Endothelial cell of umbilical vein (primary cell): ENCODE measurements around the gene TBL1Y. TPM values are rescaled to one million over a fixed set of nuclear protein-coding genes. Genes with fewer than 3 reads are reported as not detected.

Experiments used
- BruUV-seq: library from RNA; stranded (reverse); fragments of 400-500 nt; replicated peaks from 2 replicates; lab custom pipeline; 2021; lab: Mats Ljungman, UMichigan
- CTCF ChIA-PET: fragments of 300-600, 350-600 bp; sonication (Branson Sonifier 250); formaldehyde crosslinking; loops from one replicate; lab custom pipeline; 2021; ENCODE audit warnings: antibody characterized with exemption, inconsistent platforms; lab: Charles Lee
- POLR2A ChIA-PET: fragments of 300-600, 350-600 bp; sonication (Branson Sonifier 250); formaldehyde crosslinking; loops from one replicate; lab custom pipeline; 2021; ENCODE audit warnings: antibody characterized with exemption, inconsistent platforms; lab: Charles Lee
- DNase-seq: peaks from one replicate; pipeline ENCODE4 v3.0.0-alpha.2; 2011; ENCODE audit warnings: low read depth, low spot score
- FAIRE-seq: peaks from 2 replicates; lab custom pipeline; 2011; peaks lifted over from hg19 to GRCh38; lab: Jason Lieb, UNC
- H2AFZ ChIP-seq: 2 replicates; pipeline ENCODE4 v1.6.0; 2012; ENCODE audit warnings: low read depth, low read length, control low read depth, inconsistent platforms
- H3K27ac ChIP-seq: 2 replicates; pipeline ENCODE4 v1.5.1; 2011; ENCODE audit warnings: low read depth, mild to moderate bottlenecking, control low read depth, low read length, moderate library complexity; ENCODE audit not compliant: insufficient read depth
- H3K27me3 ChIP-seq, 2 experiments: 2 replicates each; pipeline versions ENCODE4 v1.6.0 to v1.6.1; 2011; ENCODE audit warnings: low read length in 2 of 2, mixed read lengths in 1 of 2; ENCODE audit not compliant: control insufficient read depth in 2 of 2, insufficient read depth in 2 of 2
- H3K36me3 ChIP-seq, 2 experiments: 2 replicates in 1 of 2; 3 replicates in 1 of 2; pipeline ENCODE4 v1.5.1; 2011; ENCODE audit warnings: low read length in 2 of 2, mild to moderate bottlenecking in 1 of 2, moderate library complexity in 1 of 2; ENCODE audit not compliant: control insufficient read depth in 2 of 2, insufficient read depth in 2 of 2; ENCODE audit errors: extremely low read depth in 1 of 2
- H3K4me1 ChIP-seq: 3 replicates; pipeline ENCODE4 v1.5.1; 2011; ENCODE audit warnings: mild to moderate bottlenecking, low read length; ENCODE audit not compliant: control insufficient read depth, insufficient read depth; ENCODE audit errors: extremely low read depth
- H3K4me2 ChIP-seq: 2 replicates; pipeline ENCODE4 v1.6.1; 2011; ENCODE audit warnings: low read length, control low read depth, mixed read lengths; ENCODE audit not compliant: insufficient read depth
- H3K4me3 ChIP-seq, 3 experiments: fragments of 200-600 bp in 1 of 3; sonication (generic), shearing (Covaris generic) in 1 of 3; replicated peaks in 1 of 3; 2 replicates each; pipeline ENCODE4 v1.5.1; 2011 to 2016; ENCODE audit warnings: control low read depth in 3 of 3, low read length in 3 of 3, mild to moderate bottlenecking in 2 of 3, inconsistent platforms in 1 of 3, low read depth in 1 of 3, moderate library complexity in 1 of 3; ENCODE audit not compliant: insufficient read depth in 1 of 3
- H3K79me2 ChIP-seq: 2 replicates; pipeline ENCODE4 v1.6.0; 2012; ENCODE audit warnings: low read length, inconsistent platforms; ENCODE audit not compliant: control insufficient read depth, insufficient read depth
- H3K9ac ChIP-seq: replicated peaks from 2 replicates; pipeline ENCODE3; 2011; ENCODE audit warnings: low read length, control low read depth; ENCODE audit not compliant: insufficient read depth; ENCODE audit errors: extremely low read depth
- H3K9me1 ChIP-seq: replicated peaks from 3 replicates; pipeline ENCODE4 v1.6.0; 2011; ENCODE audit warnings: mild to moderate bottlenecking, low read length; ENCODE audit not compliant: control insufficient read depth, insufficient read depth; ENCODE audit errors: extremely low read depth
- H3K9me3 ChIP-seq: replicated peaks from 2 replicates; pipeline ENCODE4 v1.5.1; 2012; ENCODE audit warnings: low read length, inconsistent platforms; ENCODE audit not compliant: control insufficient read depth, insufficient read depth
- H4K20me1 ChIP-seq: replicated peaks from 2 replicates; pipeline ENCODE3; 2011; ENCODE audit warnings: mild to moderate bottlenecking, low read length; ENCODE audit not compliant: control insufficient read depth, insufficient read depth; ENCODE audit errors: extremely low read depth
- EZH2 ChIP-seq: IDR thresholded peaks from 2 replicates; pipeline ENCODE4 v1.6.1; 2012; ENCODE audit warnings: borderline replicate concordance, low read depth, mild to moderate bottlenecking, moderate library complexity, low read length, inconsistent platforms; ENCODE audit not compliant: severe bottlenecking
- FOS ChIP-seq: IDR thresholded peaks from 2 replicates; pipeline ENCODE4 v1.6.1; 2011; ENCODE audit warnings: mild to moderate bottlenecking, low read length, moderate library complexity, borderline replicate concordance; ENCODE audit not compliant: insufficient read depth
- GATA2 ChIP-seq: IDR thresholded peaks from 2 replicates; pipeline ENCODE4 v1.7.0; 2011; ENCODE audit warnings: low read depth, mild to moderate bottlenecking, moderate library complexity, mixed read lengths, low read length; ENCODE audit not compliant: insufficient read length, insufficient read depth
- JUN ChIP-seq: IDR thresholded peaks from 2 replicates; pipeline ENCODE4 v1.6.1; 2011; ENCODE audit warnings: borderline replicate concordance, low read depth; ENCODE audit not compliant: insufficient read length, insufficient read depth
- MYC ChIP-seq: IDR thresholded peaks from one replicate; pipeline ENCODE4 v1.6.1; 2011; ENCODE audit warnings: mild to moderate bottlenecking, low read depth, low read length
- POLR2A ChIP-seq: IDR thresholded peaks from 2 replicates; pipeline ENCODE4 v1.6.1; 2012; ENCODE audit warnings: low read depth, mild to moderate bottlenecking, control low read depth, low read length
- POLR2AphosphoS5 ChIP-seq: IDR thresholded peaks from 2 replicates; pipeline ENCODE4 v1.6.1; 2012; ENCODE audit warnings: low read depth, mild to moderate bottlenecking, control low read depth, low read length, moderate library complexity; ENCODE audit not compliant: insufficient read depth
- dilution Hi-C: fragments of 300-500 bp; cut with MboI; formaldehyde crosslinking; loops from one replicate; pipeline ENCODE4 v1.15.0; 2019; ENCODE audit warnings: low sequenced_read_pairs; ENCODE audit not compliant: extremely low pct_ligation_motif_present
- intact Hi-C: fragments of 100-400 bp; cut with micrococcal nuclease; formaldehyde crosslinking; loops from one replicate; pipeline ENCODE4 v1.10.0; 2022
- polyA plus RNA-seq, 4 experiments: library from polyadenylated mRNA; depleted of rRNA in 3 of 4; stranded (reverse) in 3 of 4; unstranded in 1 of 4; fragments of >200 nt; gene quantifications; 2 replicates each; pipeline versions ENCODE4 v1.2.1 to v1.2.3, GENCODE V29; 2011 to 2012; ENCODE audit warnings: missing spikeins in 1 of 4
- total RNA-seq: library from RNA; stranded (reverse); gene quantifications from 2 replicates; pipeline ENCODE4 v1.2.3, GENCODE V29; 2021
- TF ChIP-seq, protein P1 (sequence below), 2 donors: IDR thresholded peaks; 1 replicate in 1 of 2; 2 replicates in 1 of 2; pipeline ENCODE4 v1.5.1; 2011; ENCODE audit warnings: low read length in 2 of 2, mild to moderate bottlenecking in 2 of 2, moderate library complexity in 2 of 2, control low read depth in 1 of 2, inconsistent platforms in 1 of 2, low read depth in 1 of 2; ENCODE audit not compliant: insufficient read depth in 1 of 2; ENCODE audit errors: extremely low read depth in 1 of 2
- TF ChIP-seq, protein P2 (sequence below): IDR thresholded peaks from 2 replicates; pipeline ENCODE4 v1.6.1; 2011; ENCODE audit not compliant: insufficient read depth, insufficient read length

The TBL1Y gene
- total and polyA plus RNA-seq, 2 donors (not counting 3 experiments of a cell fraction or from before 2014, with no cell fraction given) = not detected

DNA sequence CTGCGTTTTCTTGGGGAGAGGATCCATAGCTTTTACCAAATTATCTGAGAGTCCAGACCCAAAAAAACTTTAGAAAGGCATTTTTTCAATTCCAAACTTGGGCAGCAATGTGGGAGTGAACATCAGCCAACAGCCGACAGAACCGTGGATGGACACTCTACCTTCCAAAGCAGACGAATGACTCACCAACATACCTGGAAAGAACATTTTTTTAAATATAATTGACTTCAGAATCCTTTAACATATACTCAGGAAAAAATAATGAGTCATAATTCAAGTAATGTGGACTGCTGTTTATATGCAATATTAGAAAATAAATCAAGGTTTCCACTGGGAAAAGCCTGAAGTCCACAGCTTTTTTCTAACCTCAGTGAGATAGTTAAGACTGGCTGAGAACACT, 211.7 kb downstream of the TBL1Y start:
- Histone ChIP-seq H3K27ac (no peak overlapping the region), H3K4me2 (no peak overlapping the region), H3K27me3 (no peaks in the 10 kb centered on the region), H3K9me1 (no peaks in the 10 kb centered on the region), H3K36me3 (no peaks in the 10 kb centered on the region), H3K79me2 (no peaks in the 10 kb centered on the region), H4K20me1 (no peaks in the 10 kb centered on the region), H3K4me1 (no peaks in the 10 kb centered on the region), H3K9me3 (no peaks in the 10 kb centered on the region), H3K9ac (no peak overlapping the region), H2AFZ (no peak overlapping the region), H3K4me3 (no peak overlapping the region)
- no peak for TF ChIP-seq GATA2
- ChIA-PET POLR2A (no interaction called here), CTCF (no interaction called here)
- dilution Hi-C loops (no loop called here), intact Hi-C loops (no loop called here)
- BruUV-seq = no TSS peak
- FAIRE-seq (no peak), DNase-seq (no peak)

DNA sequence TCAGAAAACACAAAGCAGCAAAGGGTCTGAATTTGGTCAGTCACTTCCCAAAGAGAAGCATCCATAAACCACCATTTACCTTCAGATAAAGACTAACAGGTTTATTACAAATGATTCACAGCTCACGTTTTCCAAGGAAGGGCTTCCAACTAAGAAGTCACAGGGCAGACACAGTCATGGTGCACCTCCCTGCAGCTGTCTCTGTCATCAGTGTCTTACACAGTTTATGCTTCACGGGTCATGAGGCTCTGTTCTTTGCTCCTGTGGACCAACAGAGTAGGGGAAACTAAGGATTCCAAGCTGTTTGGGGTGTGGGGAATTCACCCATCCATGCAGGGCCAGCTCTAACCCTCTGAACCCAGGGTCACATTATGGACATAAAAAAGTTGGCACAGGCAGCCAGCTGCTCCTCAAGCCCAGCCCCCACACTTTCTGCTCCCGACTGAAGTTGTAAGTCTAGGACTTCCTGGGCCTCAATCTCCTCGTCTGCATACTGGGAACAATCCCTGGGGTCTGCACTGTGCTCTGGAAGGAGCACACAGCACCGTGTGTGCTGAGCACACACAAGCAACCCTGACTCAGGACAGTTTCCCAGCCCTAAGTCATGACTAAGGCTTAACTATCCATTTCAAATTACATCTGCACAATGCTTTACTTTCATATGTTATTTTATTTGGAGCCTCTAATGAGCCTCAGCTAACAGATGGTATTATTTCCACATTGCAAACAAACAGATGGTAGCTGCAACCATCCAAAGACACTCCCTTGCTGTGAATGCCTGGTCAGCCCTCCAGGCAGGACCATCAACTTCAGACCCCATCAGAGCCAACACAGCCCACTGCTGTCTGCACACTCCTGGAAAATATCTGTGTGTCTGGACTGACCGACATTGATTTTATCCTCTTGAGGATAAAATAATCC, 214.9 kb downstream of the TBL1Y start:
- no peaks in the 10 kb centered on the region for H3K9me3 ChIP-seq
- no peaks in the 10 kb centered on the region for H3K4me1 ChIP-seq
- H2AFZ ChIP-seq = no peak overlapping the region
- FAIRE-seq (no peak), DNase-seq (no peak)
- no peak overlapping the region for H3K9ac ChIP-seq
- TF ChIP-seq EZH2 (no peak), JUN (no peak), FOS (no peak), POLR2A (no peak), MYC (no peak), POLR2AphosphoS5 (no peak), GATA2 (no peak)
- TF ChIP-seq, protein P1, sequence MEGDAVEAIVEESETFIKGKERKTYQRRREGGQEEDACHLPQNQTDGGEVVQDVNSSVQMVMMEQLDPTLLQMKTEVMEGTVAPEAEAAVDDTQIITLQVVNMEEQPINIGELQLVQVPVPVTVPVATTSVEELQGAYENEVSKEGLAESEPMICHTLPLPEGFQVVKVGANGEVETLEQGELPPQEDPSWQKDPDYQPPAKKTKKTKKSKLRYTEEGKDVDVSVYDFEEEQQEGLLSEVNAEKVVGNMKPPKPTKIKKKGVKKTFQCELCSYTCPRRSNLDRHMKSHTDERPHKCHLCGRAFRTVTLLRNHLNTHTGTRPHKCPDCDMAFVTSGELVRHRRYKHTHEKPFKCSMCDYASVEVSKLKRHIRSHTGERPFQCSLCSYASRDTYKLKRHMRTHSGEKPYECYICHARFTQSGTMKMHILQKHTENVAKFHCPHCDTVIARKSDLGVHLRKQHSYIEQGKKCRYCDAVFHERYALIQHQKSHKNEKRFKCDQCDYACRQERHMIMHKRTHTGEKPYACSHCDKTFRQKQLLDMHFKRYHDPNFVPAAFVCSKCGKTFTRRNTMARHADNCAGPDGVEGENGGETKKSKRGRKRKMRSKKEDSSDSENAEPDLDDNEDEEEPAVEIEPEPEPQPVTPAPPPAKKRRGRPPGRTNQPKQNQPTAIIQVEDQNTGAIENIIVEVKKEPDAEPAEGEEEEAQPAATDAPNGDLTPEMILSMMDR (IDR thresholded peaks at IDR 0.05; ENCODE audit: extremely low read depth in 1 of 2, insufficient read depth in 1 of 2, low read depth in 1 of 2, low read length in 2 of 2) = no peak
- TF ChIP-seq, protein P2, sequence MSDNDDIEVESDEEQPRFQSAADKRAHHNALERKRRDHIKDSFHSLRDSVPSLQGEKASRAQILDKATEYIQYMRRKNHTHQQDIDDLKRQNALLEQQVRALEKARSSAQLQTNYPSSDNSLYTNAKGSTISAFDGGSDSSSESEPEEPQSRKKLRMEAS = no peak
- no TSS peak for BruUV-seq
- H3K4me3 ChIP-seq = no peak overlapping the region
- dilution Hi-C loops = no loop called here
- H3K4me2 ChIP-seq = no peak overlapping the region
- H3K9me1 ChIP-seq = no peaks in the 10 kb centered on the region
- intact Hi-C loops = no loop called here
- H3K36me3 ChIP-seq = no peaks in the 10 kb centered on the region
- POLR2A ChIA-PET = no interaction called here
- H4K20me1 ChIP-seq = no peaks in the 10 kb centered on the region
- no peaks in the 10 kb centered on the region for H3K27me3 ChIP-seq
- CTCF ChIA-PET = no interaction called here
- no peaks in the 10 kb centered on the region for H3K79me2 ChIP-seq
- H3K27ac ChIP-seq = no peak overlapping the region
